GM10248 (cell line): ENCODE measurements around the gene AMBP.

ENCODE experiments used
- CTCF ChIA-PET: fragments of 300-600 bp; sonication (Branson Sonifier 250); formaldehyde crosslinking; extraction: SDS; loops from one replicate; lab custom pipeline; 2021; ENCODE audit warnings: antibody characterized with exemption; lab: Yijun Ruan, JAX
- POLR2A ChIA-PET: fragments of 350-650 bp; sonication (Branson Sonifier 250); formaldehyde crosslinking; extraction: SDS; loops from one replicate; lab custom pipeline; 2020; ENCODE audit warnings: antibody characterized with exemption; lab: Yijun Ruan, JAX
- DNase-seq: peaks from one replicate; pipeline ENCODE4 v3.0.0; 2012; ENCODE audit errors: extremely low spot score
- CTCF ChIP-seq: IDR thresholded peaks from 2 replicates; pipeline ENCODE4 v1.5.1; 2012; ENCODE audit warnings: mild to moderate bottlenecking, low read depth; ENCODE audit errors: extremely low read depth, missing control alignments, control extremely low read depth

Gene AMBP

GRCh38 chr9:114098021-114098935, 20.2 kb upstream of the AMBP start:
- POLR2A ChIA-PET = no interaction called here
- CTCF ChIA-PET = interaction anchor here (1.3 to 6.6 kb wide), 3 partner anchors 10 to 15 kb away, joined by 5 to 31 read pairs (median 9); no protein-coding TSS in a partner anchor
- no peak for DNase-seq
- no peak for TF ChIP-seq CTCF

GRCh38 chr9:114097613-114098020, 19.5 kb upstream of the AMBP start:
- CTCF ChIA-PET = interaction anchor here (1.8 to 6.6 kb wide), 2 partner anchors 11 to 14 kb away, joined by 5 to 31 read pairs; no protein-coding TSS in a partner anchor
- POLR2A ChIA-PET = no interaction called here
- no peak for TF ChIP-seq CTCF
- DNase-seq = no peak

GRCh38 chr9:114096866-114097612, 18.9 kb upstream of the AMBP start:
- ChIA-PET CTCF (interaction anchor here (1.8 to 6.6 kb wide), 3 partner anchors 11 to 14 kb away, joined by 5 to 48 read pairs (median 31); no protein-coding TSS in a partner anchor), POLR2A (no interaction called here)
- no peak for TF ChIP-seq CTCF
- DNase-seq = no peak

- TF ChIP-seq CTCF = no peak
- no peak for DNase-seq
- CTCF ChIA-PET = interaction anchor here (1.2 to 5.8 kb wide), 3 partner anchors 12 to 26 kb away, joined by 4 to 48 read pairs (median 5); no protein-coding TSS in a partner anchor
- POLR2A ChIA-PET = no interaction called here
Measured at GRCh38 chr9:114096041-114096511, 18.0 kb upstream of the AMBP start.

- POLR2A ChIA-PET = no interaction called here
- TF ChIP-seq CTCF = no peak
- CTCF ChIA-PET = interaction anchor here (1.2 to 5.8 kb wide), 2 partner anchors 12 to 27 kb away, joined by 4 to 48 read pairs; no protein-coding TSS in a partner anchor
- DNase-seq = no peak
Measured at GRCh38 chr9:114094971-114095370, 16.9 kb upstream of the AMBP start.
